Activated CD4-positive, alpha-beta T cell treated with anti-CD3 and anti-CD28 coated beads, Interleukin-2, amount 50 U/mL, for 48 hours (primary cell): ENCODE data around the gene PSEN1.

Experiments used
- DNase-seq, 2 experiments: peaks; one replicate each; pipeline ENCODE4 v3.0.0-alpha.2; 2020

The PSEN1 gene

GRCh38 chr14:73255693-73256225 lies 119.5 kb downstream of the PSEN1 start:
- DNase-seq: no peak

- DNase-seq: no peak
Measured at GRCh38 chr14:73258076-73258475, 121.8 kb downstream of the PSEN1 start.

GRCh38 chr14:73258845-73259611 lies 122.7 kb downstream of the PSEN1 start:
- no peak for DNase-seq

- no peak for DNase-seq
Measured at GRCh38 chr14:73259837-73260236, 123.5 kb downstream of the PSEN1 start.

- no peak for DNase-seq
Measured at GRCh38 chr14:73260574-73260973, 124.3 kb downstream of the PSEN1 start.

DNA sequence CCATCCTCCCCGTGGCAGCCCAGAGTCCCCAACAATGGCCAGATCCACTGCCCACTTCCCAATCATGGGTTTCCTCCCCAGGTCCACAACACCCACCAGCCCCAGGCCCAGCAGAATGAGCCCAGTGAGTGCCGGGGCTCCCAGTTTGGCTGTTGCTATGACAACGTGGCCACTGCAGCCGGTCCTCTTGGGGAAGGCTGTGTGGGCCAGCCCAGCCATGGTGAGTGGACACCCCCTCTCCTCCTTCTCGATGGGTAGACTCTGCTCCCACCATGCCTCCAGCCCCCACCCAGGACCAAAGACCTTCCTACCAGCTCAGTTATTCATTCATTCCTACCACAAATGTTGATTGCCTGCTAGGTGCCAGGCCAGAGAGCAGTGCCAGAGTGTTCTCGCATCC lies 124.8 kb downstream of the PSEN1 start:
- no peak for DNase-seq

DNA sequence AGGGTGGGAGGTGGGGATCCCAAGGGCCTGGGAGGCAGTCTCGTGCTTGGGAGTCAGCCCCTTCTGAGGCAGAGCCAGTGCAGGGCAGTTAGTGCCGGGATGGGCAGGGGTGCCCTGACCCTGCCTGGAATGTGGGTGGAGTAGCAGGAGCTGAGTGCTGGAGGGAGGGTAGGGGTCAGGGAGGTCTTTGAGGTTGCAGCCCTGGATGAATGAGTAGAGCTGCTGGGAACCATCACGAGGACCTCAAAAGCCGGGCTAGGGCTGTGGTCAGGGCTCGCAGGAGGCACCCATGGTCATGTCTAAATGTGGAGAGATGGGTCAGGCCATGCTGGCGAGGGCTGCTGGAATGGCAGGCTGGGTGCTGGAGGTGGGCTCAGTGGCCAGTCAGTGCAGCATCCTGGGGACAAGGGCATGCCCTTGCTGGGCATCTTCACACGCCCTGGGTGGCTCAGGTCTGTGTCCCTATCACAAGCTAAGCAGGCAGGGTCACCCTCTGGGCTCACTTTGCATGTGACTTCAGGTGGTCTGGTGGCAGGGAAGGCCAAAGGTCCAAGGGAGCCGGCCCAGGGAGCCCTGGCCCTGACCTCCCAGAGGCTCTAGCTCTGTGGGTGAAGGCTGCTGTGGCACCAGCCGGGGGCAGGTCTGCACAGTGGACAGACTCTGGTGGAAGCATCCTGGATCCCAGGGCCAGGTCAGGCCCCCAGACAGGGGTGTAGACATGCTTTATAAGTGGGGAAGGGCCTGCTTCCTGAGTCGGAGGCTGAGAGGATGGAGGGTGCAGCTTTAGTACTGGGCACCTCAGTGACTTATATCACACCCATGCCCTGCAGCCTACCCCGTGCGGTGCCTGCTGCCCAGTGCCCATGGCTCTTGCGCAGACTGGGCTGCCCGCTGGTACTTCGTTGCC lies 125.5 kb downstream of the PSEN1 start:
- DNase-seq: no peak

- no peak for DNase-seq
Measured at GRCh38 chr14:73262427-73263183, 126.3 kb downstream of the PSEN1 start.

GRCh38 chr14:73263606-73264005 lies 127.3 kb downstream of the PSEN1 start:
- no peak for DNase-seq

DNA sequence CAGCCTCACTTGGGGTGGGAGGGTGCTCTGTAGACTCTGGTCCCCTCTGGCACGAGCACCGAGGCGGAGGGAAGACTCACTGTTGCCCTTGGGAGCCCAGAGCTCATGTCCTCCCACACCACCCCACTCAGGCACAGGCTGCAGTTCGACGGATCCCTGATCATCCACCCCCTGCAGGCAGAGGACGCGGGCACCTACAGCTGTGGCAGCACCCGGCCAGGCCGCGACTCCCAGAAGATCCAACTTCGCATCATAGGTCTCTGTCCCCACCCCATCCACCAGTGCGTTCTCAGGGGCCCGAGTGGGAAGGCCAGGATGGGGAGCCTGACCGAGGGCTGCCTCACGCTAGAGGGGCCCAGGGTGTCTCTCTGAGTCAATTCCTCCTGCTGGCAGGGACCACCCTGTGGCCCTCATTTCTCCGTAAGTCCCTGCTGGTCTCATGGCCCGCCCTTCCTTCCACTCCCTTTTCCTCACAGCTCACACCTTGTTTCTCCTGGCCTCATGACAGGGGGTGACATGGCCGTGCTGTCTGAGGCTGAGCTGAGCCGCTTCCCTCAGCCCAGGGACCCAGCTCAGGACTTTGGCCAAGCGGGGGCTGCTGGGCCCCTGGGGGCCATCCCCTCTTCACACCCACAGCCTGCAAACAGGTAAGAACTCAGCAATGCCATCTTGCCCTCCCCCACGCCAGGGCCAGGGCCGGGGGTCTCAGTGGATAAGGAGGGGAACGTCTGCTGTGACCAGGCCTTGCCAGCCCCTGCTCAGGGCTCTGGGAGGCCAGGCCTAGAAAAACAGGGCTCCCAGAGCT lies 128.0 kb downstream of the PSEN1 start:
- no peak for DNase-seq

DNA sequence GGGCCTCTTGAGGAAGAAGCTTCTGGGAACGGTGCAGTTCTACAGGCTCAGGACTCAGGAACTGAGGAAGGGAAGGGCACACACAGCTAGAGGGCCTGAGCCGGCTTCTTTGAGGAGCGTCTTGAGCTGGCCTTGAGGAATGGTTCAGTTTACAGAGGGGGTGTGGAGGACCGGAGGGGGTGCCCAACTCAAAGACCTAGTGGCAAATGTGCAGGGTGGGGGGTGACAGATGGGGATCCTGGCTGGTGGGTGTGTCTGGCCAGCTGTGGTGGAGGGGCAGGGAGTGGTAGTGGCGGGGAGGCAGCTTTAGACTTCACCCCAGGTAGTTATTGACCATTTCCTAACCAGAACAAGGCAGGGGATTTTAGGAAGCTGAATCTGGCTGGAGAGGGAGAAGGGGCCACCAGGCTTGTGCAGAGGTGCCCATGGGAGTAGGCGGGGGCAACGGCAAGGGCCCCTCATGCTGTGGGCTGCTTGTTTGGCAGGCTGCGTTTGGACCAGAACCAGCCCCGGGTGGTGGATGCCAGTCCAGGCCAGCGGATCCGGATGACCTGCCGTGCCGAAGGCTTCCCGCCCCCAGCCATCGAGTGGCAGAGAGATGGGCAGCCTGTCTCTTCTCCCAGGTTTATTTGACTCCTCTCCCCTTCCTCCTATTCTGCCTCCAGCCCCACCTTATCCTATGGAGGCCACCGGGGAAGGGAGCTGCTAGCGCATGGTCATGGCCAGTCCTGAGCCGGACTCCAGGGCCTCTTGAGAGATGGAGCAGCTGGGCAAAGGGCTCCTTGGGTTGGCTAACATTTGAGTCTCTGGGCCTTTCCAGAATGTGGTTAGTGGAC lies 128.8 kb downstream of the PSEN1 start:
- DNase-seq: no peak

DNA sequence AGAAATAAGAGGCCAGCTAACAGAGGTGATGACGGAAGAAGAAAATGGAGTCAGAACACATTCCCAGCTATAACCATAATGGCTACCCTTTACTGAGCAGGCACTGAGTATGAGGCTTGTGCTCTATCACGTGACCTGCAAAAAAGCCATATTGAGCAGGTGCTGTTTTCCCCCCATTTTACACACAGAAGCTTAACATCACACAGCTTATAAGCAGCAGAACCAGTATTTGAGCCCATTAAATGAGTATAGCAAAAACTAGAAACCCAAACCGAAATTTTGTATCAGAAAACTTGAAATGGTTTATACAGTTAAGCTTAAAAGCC lies 129.4 kb downstream of the PSEN1 start:
- no peak for DNase-seq

GRCh38 chr14:73266317-73266716 lies 130.0 kb downstream of the PSEN1 start:
- no peak for DNase-seq

GRCh38 chr14:73267474-73267873 lies 131.2 kb downstream of the PSEN1 start:
- DNase-seq: no peak

DNA sequence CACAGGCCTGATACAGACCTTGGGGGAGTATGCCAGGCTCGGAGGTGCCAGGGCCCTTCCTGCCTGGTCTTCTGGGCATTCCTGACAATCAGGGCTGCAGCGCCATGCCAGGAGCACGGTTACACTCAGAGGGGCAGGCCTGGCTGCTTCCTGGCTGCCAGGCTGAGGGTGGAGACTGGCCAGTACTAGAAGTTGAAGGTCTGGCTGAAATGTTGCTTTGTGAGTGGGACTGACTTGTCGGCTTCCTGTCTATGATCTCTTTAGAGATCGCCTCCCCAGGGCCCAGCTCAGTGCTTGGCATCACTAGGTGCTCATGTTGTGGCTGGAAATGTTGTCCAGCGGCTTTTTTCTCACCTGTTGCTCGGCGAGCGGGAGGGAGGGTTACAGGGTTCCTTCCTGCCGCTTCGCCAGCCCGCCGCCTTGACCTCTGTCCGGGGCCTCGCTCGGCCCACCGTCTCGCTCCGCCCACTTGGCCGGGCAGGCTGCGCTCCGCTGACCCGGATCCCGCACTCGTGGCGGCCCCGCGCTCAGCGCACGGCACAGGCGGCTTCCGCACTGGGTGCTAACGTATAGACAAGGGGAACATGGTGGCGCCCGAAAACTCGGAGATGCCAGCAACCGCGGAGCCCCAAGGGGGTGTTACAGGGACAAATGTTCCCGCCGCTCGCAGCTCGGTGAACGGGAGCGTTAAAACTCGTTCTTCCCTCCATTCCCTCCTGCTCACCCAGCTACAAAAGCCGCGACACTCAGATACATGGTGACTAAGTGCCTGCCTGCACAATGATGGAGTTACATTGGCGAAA lies 133.6 kb downstream of the PSEN1 start:
- DNase-seq: peak in 1 of 2 experiments; percentile 13

- no peak for DNase-seq
Measured at GRCh38 chr14:73272393-73272792, 136.1 kb downstream of the PSEN1 start.
